Activated B cell treated with CpG ODN at 0.5 μM for 24 hours (primary cell): ENCODE data around the gene IL31RA. TPM values are rescaled to one million over a fixed set of nuclear protein-coding genes. Genes with fewer than 3 reads are reported as not detected.

Source experiments
- ATAC-seq: fragments of 200-7000 bp; cut with Tn5 transposase; one replicate; pipeline ENCODE4 v1.10.0; 2021; ENCODE audit warnings: low read depth, mild to moderate bottlenecking, moderate library complexity
- CTCF ChIA-PET: fragments of 350-600 bp; sonication (Branson Sonifier 250); formaldehyde crosslinking; loops from one replicate; lab custom pipeline; 2021; ENCODE audit warnings: antibody characterized with exemption; lab: Charles Lee
- POLR2A ChIA-PET: fragments of 350-600 bp; sonication (Branson Sonifier 250); formaldehyde crosslinking; loops from one replicate; lab custom pipeline; 2021; ENCODE audit warnings: antibody characterized with exemption; lab: Charles Lee
- DNase-seq: peaks from one replicate; pipeline ENCODE4 v3.0.0; 2022
- H3K27ac Mint-ChIP-seq: one replicate; pipeline ENCODE4 v1.8.0; 2020; ENCODE audit warnings: mixed read lengths
- H3K27me3 Mint-ChIP-seq: one replicate; pipeline ENCODE4 v1.8.0; 2021; ENCODE audit warnings: mixed read lengths
- H3K36me3 Mint-ChIP-seq: one replicate; pipeline ENCODE4 v1.8.0; 2021; ENCODE audit warnings: low read depth, mixed read lengths
- H3K4me1 Mint-ChIP-seq: one replicate; pipeline ENCODE4 v1.8.0; 2021; ENCODE audit warnings: mixed read lengths
- H3K4me3 Mint-ChIP-seq: one replicate; pipeline ENCODE4 v1.8.0; 2020; ENCODE audit warnings: mild to moderate bottlenecking, mixed read lengths
- H3K9me3 Mint-ChIP-seq: one replicate; pipeline ENCODE4 v1.8.0; 2020; ENCODE audit warnings: mixed read lengths
- CTCF ChIP-seq: fragments of 200-600 bp; IDR thresholded peaks from one replicate; pipeline ENCODE4 v1.8.0; 2022; ENCODE audit warnings: antibody characterized with exemption, mild to moderate bottlenecking
- intact Hi-C: fragments of 100-400 bp; cut with micrococcal nuclease; formaldehyde crosslinking; loops from one replicate; pipeline ENCODE4 v1.15.1; 2024
- total RNA-seq: library from RNA; stranded (reverse); gene quantifications from 2 replicates; pipeline ENCODE4 v1.2.3, GENCODE V29; 2022

IL31RA gene
- total RNA-seq, 1 donor from 2014 or later = not detected

- DNase-seq = no peak
- Mint-ChIP-seq H3K36me3 (no peaks in the 10 kb centered on the region), H3K27me3 (no peaks in the 10 kb centered on the region), H3K4me3 (no peak overlapping the region), H3K4me1 (peaks cover 5% of the 10 kb centered on the region), H3K27ac (no peak overlapping the region), H3K9me3 (no peaks in the 10 kb centered on the region)
- ChIA-PET CTCF (no interaction called here), POLR2A (no interaction called here)
- no peak for TF ChIP-seq CTCF
- intact Hi-C loops = no loop called here
- no peak for ATAC-seq
Measured at GRCh38 chr5:55917402-55918086, 66.4 kb downstream of the IL31RA start.

GRCh38 chr5:55918087-55919035 lies 67.2 kb downstream of the IL31RA start:
- Mint-ChIP-seq H3K4me1 (peaks cover 8% of the 10 kb centered on the region), H3K36me3 (no peaks in the 10 kb centered on the region), H3K27ac (no peak overlapping the region), H3K4me3 (no peak overlapping the region), H3K27me3 (peaks cover under 1% of the 10 kb centered on the region), H3K9me3 (no peaks in the 10 kb centered on the region)
- DNase-seq = no peak
- intact Hi-C loops = no loop called here
- ATAC-seq = no peak
- POLR2A ChIA-PET = no interaction called here
- TF ChIP-seq CTCF = no peak
- CTCF ChIA-PET = no interaction called here

- ChIA-PET POLR2A (no interaction called here), CTCF (interaction anchor here (0.8 kb wide), 1 partner anchor 16 kb away, joined by 3 read pairs; no protein-coding TSS in a partner anchor)
- H3K36me3 Mint-ChIP-seq = no peaks in the 10 kb centered on the region
- H3K4me1 Mint-ChIP-seq = peaks cover 11% of the 10 kb centered on the region
- intact Hi-C loops = no loop called here
- H3K27me3 Mint-ChIP-seq = peaks cover 6% of the 10 kb centered on the region
- no peak for DNase-seq
- no peak for ATAC-seq
- no peak overlapping the region for H3K4me3 Mint-ChIP-seq
- H3K27ac Mint-ChIP-seq = no peak overlapping the region
- no peak for TF ChIP-seq CTCF
- H3K9me3 Mint-ChIP-seq = no peaks in the 10 kb centered on the region
Measured at GRCh38 chr5:55919625-55920024, 68.5 kb downstream of the IL31RA start.

- TF ChIP-seq CTCF = no peak
- peaks cover 8% of the 10 kb centered on the region for H3K27me3 Mint-ChIP-seq
- H3K4me3 Mint-ChIP-seq = no peak overlapping the region
- POLR2A ChIA-PET = no interaction called here
- DNase-seq (no peak), ATAC-seq (no peak)
- no peaks in the 10 kb centered on the region for H3K36me3 Mint-ChIP-seq
- no peaks in the 10 kb centered on the region for H3K9me3 Mint-ChIP-seq
- intact Hi-C loops = no loop called here
- H3K27ac Mint-ChIP-seq = no peak overlapping the region
- H3K4me1 Mint-ChIP-seq = peaks cover 11% of the 10 kb centered on the region
- CTCF ChIA-PET = no interaction called here
Measured at GRCh38 chr5:55920784-55921183, 69.6 kb downstream of the IL31RA start.

GRCh38 chr5:55921617-55922016 lies 70.5 kb downstream of the IL31RA start:
- no peaks in the 10 kb centered on the region for H3K36me3 Mint-ChIP-seq
- peaks cover 11% of the 10 kb centered on the region for H3K4me1 Mint-ChIP-seq
- peaks cover 8% of the 10 kb centered on the region for H3K27me3 Mint-ChIP-seq
- H3K9me3 Mint-ChIP-seq = no peaks in the 10 kb centered on the region
- H3K27ac Mint-ChIP-seq = no peak overlapping the region
- ChIA-PET POLR2A (no interaction called here), CTCF (no interaction called here)
- intact Hi-C loops = no loop called here
- TF ChIP-seq CTCF = no peak
- ATAC-seq = no peak
- H3K4me3 Mint-ChIP-seq = no peak overlapping the region
- no peak for DNase-seq
